Fibroblast of upper back skin (primary cell): ENCODE results near the gene GOLGA3.

Experiments
- DNase-seq: peaks from one replicate; pipeline ENCODE4 v3.0.0-alpha.2; 2013

GOLGA3 gene

GRCh38 chr12:132741620-132742019 is 87.0 kb downstream of the GOLGA3 start:
- DNase-seq, result no peak

GRCh38 chr12:132740652-132741051 is 88.0 kb downstream of the GOLGA3 start:
- DNase-seq, result no peak

- no peak for DNase-seq
Observed at GRCh38 chr12:132740313-132740646, 88.4 kb downstream of the GOLGA3 start.

- no peak for DNase-seq
Observed at GRCh38 chr12:132739600-132740312, 88.9 kb downstream of the GOLGA3 start.

GRCh38 chr12:132736913-132737312 is 91.8 kb downstream of the GOLGA3 start:
- no peak for DNase-seq

GRCh38 chr12:132736378-132736777 is 92.3 kb downstream of the GOLGA3 start:
- DNase-seq, result no peak

GRCh38 chr12:132735496-132735895 is 93.2 kb downstream of the GOLGA3 start:
- DNase-seq, result no peak

- DNase-seq, result peak; percentile 81
Observed at GRCh38 chr12:132734206-132734605, 94.5 kb downstream of the GOLGA3 start.

- no peak for DNase-seq
Observed at GRCh38 chr12:132731574-132731973, 97.1 kb downstream of the GOLGA3 start.

- no peak for DNase-seq
Observed at GRCh38 chr12:132730353-132730752, 98.3 kb downstream of the GOLGA3 start.

GRCh38 chr12:132729541-132730320 is 98.9 kb downstream of the GOLGA3 start:
- no peak for DNase-seq

- DNase-seq, result no peak
Observed at GRCh38 chr12:132728502-132728901, 100.2 kb downstream of the GOLGA3 start.

- DNase-seq, result no peak
Observed at GRCh38 chr12:132727091-132727794, 101.4 kb downstream of the GOLGA3 start.

- no peak for DNase-seq
Observed at GRCh38 chr12:132726386-132726785, 102.3 kb downstream of the GOLGA3 start.

GRCh38 chr12:132724506-132725241 is 104.0 kb downstream of the GOLGA3 start:
- peak; percentile 33 for DNase-seq

GRCh38 chr12:132723764-132724140 is 104.9 kb downstream of the GOLGA3 start:
- no peak for DNase-seq

GRCh38 chr12:132723015-132723763 is 105.5 kb downstream of the GOLGA3 start:
- no peak for DNase-seq

GRCh38 chr12:132720606-132721345 is 107.9 kb downstream of the GOLGA3 start:
- DNase-seq, result no peak

- no peak for DNase-seq
Observed at GRCh38 chr12:132719954-132720324, 108.7 kb downstream of the GOLGA3 start.

- no peak for DNase-seq
Observed at GRCh38 chr12:132719141-132719953, 109.3 kb downstream of the GOLGA3 start.
